Testis (tissue), 3 donors: Measurements from ENCODE around the gene SMURF1. TPM values are rescaled to one million over a fixed set of nuclear protein-coding genes. Genes with fewer than 3 reads are reported as not detected.

ENCODE experiments used
- DNase-seq: peaks from one replicate; pipeline ENCODE4 v3.0.0-alpha.2; 2019
- H3K27ac ChIP-seq, 2 donors: fragments of 200-600 bp; sonication (generic); one replicate each; pipeline ENCODE4 v1.5.1; 2019
- H3K27me3 ChIP-seq: fragments of 200-600 bp; sonication (generic); one replicate; pipeline ENCODE4 v1.5.1; 2019
- H3K36me3 ChIP-seq: fragments of 200-600 bp; sonication (generic); one replicate; pipeline ENCODE4 v1.5.1; 2017; ENCODE audit warnings: low read depth; ENCODE audit errors: missing control alignments
- H3K4me1 ChIP-seq: fragments of 200-600 bp; sonication (generic); one replicate; pipeline ENCODE4 v1.5.1; 2019
- H3K4me3 ChIP-seq, 2 donors: fragments of 200-600 bp; sonication (generic); one replicate each; pipeline ENCODE4 v1.5.1; 2017 to 2019
- H3K9me3 ChIP-seq: fragments of 200-600 bp; sonication (generic); one replicate; pipeline ENCODE4 v1.5.1; 2017
- CTCF ChIP-seq, 3 experiments: fragments of 450-650 bp in 2 of 3; fragments of 200-600 bp in 1 of 3; sonication (generic) in 1 of 3; IDR thresholded peaks; one replicate each; pipeline ENCODE4 v1.5.1; 2016 to 2019; ENCODE audit warnings: antibody characterized with exemption in 3 of 3, mild to moderate bottlenecking in 2 of 3, moderate library complexity in 1 of 3
- POLR2A ChIP-seq: fragments of 450-650 bp; IDR thresholded peaks from one replicate; pipeline ENCODE4 v1.6.1; 2017; ENCODE audit warnings: antibody characterized with exemption, mild to moderate bottlenecking, moderate library complexity
- WGBS, 2 donors: methylation state at CpG; one replicate each; pipeline ENCODE4 v1.1.5; 2018; 5-methylcytosine and 5-hydroxymethylcytosine counted together
- intact Hi-C: fragments of 100-400 bp; cut with DNase I; formaldehyde crosslinking; loops from one replicate; pipeline ENCODE4 v1.15.1; 2023; ENCODE audit warnings: low total_unique reads
- polyA plus RNA-seq: library from polyadenylated mRNA; stranded (reverse); fragments of 350-450 nt; fragmentation: Illumina TruSeq; extraction: RNeasy Lipid Tissue Mini Kit (QIAGEN cat#74804); gene quantifications from one replicate; pipeline ENCODE4 v1.2.3, GENCODE V29; 2014; ENCODE audit warnings: low read depth, low replicate concordance; ENCODE audit not compliant: insufficient read depth
- total RNA-seq, 2 donors: library from RNA; depleted of rRNA; stranded (reverse); fragments of >200 nt; gene quantifications; one replicate each; pipeline ENCODE4 v1.2.3, GENCODE V29; 2016

SMURF1 gene
- total and polyA plus RNA-seq, 3 donors from 2014 or later: 34.5 to 79.5 (median 46.9) TPM

- intact Hi-C loops: no loop called here
- peak; percentile 4 for DNase-seq
- Histone ChIP-seq H3K9me3 (no peaks in the 10 kb centered on the region), H3K36me3 (no peaks in the 10 kb centered on the region), H3K4me1 (no peaks in the 10 kb centered on the region), H3K27me3 (no peaks in the 10 kb centered on the region), H3K27ac (no peak overlapping the region), H3K4me3 (no peak overlapping the region)
- TF ChIP-seq POLR2A (no peak), CTCF (IDR thresholded peaks at IDR 0.05) (no peak)
- WGBS, 2 donors: 91 to 97% methylated on average over 8 of the region's 8 CpGs
Measured at GRCh38 chr7:98982686-98983085, 161.2 kb downstream of the SMURF1 start.

- DNase-seq: peak; percentile 10
- Histone ChIP-seq H3K4me3 (no peak overlapping the region), H3K27me3 (no peaks in the 10 kb centered on the region), H3K27ac (no peak overlapping the region), H3K4me1 (no peaks in the 10 kb centered on the region), H3K36me3 (no peaks in the 10 kb centered on the region), H3K9me3 (no peaks in the 10 kb centered on the region)
- intact Hi-C loops: no loop called here
- TF ChIP-seq CTCF (IDR thresholded peaks at IDR 0.05) (no peak), POLR2A (no peak)
- 94 to 95% methylated on average over 14 to 23 of the region's 23 CpGs for WGBS, 2 donors
Measured at GRCh38 chr7:98981701-98982100, 162.2 kb downstream of the SMURF1 start.

- intact Hi-C loops: no loop called here
- Histone ChIP-seq H3K4me1 (no peaks in the 10 kb centered on the region), H3K36me3 (no peaks in the 10 kb centered on the region), H3K27me3 (no peaks in the 10 kb centered on the region), H3K4me3 (no peak overlapping the region), H3K9me3 (no peaks in the 10 kb centered on the region), H3K27ac (no peak overlapping the region)
- DNase-seq: no peak
- no peak for TF ChIP-seq CTCF (IDR thresholded peaks at IDR 0.05)
- TF ChIP-seq POLR2A: no peak
- 90 to 93% methylated on average over 9 of the region's 9 CpGs for WGBS, 2 donors
Measured at GRCh38 chr7:98978672-98979071, 165.2 kb downstream of the SMURF1 start.

Other genes starting within 250 kb of the SMURF1 start
- under 1 TPM in 1 of 2 donors, not detected in 1; 0.99 TPM for gene KPNA7, start 64.0 kb upstream of the SMURF1 start, total RNA-seq
- not detected for gene KPNA7, start 64.0 kb upstream of the SMURF1 start, polyA plus RNA-seq
- 1 to 10 TPM; 1.5 to 2.0 TPM for gene MYH16, start 128.7 kb upstream of the SMURF1 start, total RNA-seq
- gene MYH16, start 128.7 kb upstream of the SMURF1 start, polyA plus RNA-seq: 2.1 TPM
- 100 to 1,000 TPM in 1 of 2 donors, 10 to 100 TPM in 1; 91.8 to 120 TPM for gene ARPC1A, start 181.8 kb upstream of the SMURF1 start, total RNA-seq
- gene ARPC1A, start 181.8 kb upstream of the SMURF1 start, polyA plus RNA-seq: 117 TPM
- 10 to 100 TPM; 50.5 to 64.9 TPM for gene ARPC1B, start 230.6 kb upstream of the SMURF1 start, total RNA-seq
- gene ARPC1B, start 230.6 kb upstream of the SMURF1 start, polyA plus RNA-seq: 64.6 TPM